Right renal pelvis (tissue), 4 donors: ENCODE measurements around the gene ARFIP1. TPM values are rescaled to one million over a fixed set of nuclear protein-coding genes. Genes with fewer than 3 reads are reported as not detected.

Experiments used
- DNase-seq, 4 donors: peaks; one replicate each; pipeline ENCODE4 v3.0.0-alpha.2; 2013; ENCODE audit warnings: low read depth in 4 of 4, low spot score in 3 of 4, missing footprints in 1 of 4
- polyA plus RNA-seq, 4 donors: library from polyadenylated mRNA; unstranded; fragments of 120-200 nt; gene quantifications; one replicate each; pipeline ENCODE4 v1.2.1, GENCODE V29; 2013; ENCODE audit not compliant: insufficient read length in 4 of 4

The ARFIP1 gene
- polyA plus RNA-seq, 4 donors, result 45.5 to 54.6 (median 49.5) TPM

DNA sequence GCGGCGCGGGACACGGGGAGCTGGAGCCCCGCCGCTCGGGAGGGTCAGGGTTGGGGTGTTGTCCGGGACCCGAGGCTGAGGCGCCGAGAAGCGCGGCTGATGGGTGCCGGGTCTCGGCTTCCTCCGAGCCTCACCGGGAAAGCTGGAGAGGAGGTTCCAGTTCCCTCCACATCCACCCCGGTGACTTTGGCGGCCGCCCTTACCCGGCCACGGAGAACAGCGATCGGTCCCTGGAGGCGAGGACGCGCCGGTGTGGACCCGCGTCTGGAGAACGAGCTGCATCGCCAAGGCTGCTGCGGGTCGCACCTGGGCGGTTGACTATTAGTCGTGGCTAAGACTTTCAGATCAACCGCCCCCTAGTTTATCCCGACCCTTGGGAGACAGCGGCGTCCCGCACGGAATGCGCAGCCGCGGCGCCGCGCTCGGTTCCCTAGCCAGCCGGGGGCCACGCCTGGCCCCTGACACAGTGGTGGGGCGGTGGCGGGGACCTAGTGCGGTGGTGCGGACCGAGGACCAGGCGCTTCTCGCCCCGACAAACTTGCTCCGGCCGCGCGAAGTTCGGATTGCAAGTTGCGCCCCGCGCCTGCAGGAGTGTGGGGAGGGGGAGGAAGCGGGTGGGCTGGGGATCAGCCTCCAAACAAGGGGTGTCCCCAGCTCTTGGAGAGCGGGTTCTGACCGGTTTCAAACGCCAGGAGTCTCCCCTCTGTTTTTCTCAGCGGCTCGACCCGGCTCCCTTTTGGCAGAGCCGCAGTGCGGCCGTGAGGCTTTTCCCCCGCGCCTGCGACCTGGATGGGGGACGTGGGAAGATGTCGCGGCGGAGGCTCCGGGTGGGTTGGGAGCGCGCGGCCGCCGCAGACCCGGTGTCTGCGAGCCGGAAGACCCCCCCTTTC, 156.9 kb downstream of the ARFIP1 start:
- DNase-seq, result no peak

DNA sequence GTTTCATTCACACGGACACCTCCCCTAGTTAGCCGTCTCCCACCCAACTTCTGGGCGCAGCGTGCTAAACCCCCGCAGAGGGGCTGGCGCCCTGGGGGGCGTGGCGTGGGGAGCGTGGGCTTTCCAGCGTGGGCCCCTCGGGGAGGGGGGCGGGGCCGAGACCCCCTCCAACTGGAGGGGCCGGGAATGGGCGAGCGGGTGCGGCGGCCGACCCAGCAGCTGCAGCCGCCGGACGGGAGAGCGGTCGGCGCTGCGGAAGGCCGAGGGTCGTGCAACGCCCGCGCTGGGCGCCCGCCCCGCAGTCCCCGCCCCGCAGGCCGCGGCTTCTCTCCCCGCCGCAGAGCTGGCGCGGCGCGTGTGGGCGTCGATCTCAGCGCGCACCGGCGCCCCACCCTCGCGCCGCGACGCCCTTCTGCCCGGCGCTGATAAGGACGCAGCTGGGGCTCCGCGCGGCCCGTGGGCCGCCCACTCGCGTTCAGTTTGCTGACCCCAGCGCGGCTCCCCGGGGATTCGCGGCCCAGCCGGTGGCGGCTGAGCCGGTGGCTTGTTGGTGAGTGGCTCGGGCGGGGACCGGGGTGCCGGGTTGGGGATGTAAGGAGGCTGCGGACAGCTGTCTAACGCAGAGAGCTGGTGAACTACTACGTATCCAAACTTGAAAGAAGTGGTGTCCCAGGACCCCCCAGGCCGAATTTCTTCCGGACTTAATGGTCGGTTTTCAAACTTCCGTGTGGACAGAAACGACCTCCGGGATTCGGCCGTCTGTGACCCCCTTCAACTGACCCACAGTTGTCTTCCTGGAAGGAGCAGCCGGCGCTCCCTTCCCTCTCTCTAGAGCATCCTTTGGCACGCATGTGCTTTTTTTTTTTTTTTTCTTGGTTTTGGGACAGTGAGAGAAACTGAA, 157.8 kb downstream of the ARFIP1 start:
- no peak for DNase-seq

DNA sequence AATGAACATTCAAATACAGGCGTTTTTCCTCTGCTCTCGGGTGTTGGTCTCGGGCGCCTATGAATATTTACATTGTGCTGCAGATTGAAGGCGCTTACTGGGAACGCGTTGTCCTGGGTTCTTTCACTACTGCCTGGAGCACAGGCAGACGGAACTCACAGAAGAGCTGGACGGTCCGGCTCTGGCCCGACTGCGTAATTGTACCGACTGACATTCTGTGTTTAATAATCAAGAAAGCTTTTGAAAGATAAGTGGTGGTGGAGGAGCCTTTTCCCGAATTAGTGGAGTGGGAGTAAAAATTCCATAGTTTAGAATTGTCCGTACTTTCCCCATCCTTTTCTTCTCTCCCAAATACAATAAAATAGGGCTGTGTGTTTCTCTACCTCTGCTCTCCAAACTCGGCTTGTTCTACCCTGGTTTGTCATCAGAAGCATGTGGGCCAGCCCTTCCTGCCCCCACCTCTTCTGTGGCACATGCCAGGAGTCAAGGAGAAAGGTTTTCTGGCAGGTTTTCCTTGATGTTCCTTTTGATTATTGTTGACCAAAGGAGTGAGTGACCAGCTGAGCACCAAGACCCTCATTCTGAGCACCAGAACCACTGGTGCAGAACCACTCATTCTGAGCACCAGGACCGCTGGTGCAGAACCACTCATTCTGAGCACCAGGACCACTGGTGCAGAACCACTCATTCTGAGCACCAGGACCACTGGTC, 158.6 kb downstream of the ARFIP1 start:
- no peak for DNase-seq

DNA sequence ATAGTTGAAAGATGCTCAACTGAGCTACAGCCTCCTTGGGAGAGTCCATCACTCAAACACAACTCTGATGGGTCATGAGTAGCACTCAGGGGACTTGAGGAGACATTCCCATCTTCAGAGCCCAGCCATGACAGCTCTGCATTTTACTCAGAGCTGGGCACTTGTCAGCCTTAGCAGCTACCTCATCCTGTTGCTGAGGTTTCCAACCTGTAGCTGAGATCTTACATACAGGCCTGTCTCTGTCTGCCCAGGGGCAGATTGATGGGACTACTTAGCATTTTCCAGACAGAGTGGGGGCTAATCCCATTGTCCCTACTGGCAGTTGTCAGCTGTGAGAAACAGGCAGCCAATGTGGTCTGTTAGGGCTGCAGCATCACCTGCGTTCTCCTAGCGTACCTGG, 159.9 kb downstream of the ARFIP1 start:
- no peak for DNase-seq

DNA sequence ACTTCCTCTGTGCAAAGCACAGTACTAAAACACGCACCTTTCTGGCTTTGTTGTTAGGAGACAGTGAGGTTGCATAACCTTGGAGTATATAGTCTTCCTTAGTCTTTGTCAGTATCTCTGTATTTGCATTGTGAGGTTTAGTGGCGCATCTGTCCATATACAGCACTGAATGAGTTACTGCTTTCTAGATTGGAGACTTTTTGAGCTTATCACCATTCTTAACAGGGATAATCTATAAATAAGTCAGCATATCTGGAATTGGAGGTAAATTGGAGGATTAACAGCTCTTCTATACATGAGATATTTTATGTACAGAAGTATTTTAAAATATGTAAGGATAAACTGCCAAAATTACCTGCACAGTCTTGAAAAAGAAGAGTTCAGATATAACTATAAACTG, 160.7 kb downstream of the ARFIP1 start:
- DNase-seq, result no peak

DNA sequence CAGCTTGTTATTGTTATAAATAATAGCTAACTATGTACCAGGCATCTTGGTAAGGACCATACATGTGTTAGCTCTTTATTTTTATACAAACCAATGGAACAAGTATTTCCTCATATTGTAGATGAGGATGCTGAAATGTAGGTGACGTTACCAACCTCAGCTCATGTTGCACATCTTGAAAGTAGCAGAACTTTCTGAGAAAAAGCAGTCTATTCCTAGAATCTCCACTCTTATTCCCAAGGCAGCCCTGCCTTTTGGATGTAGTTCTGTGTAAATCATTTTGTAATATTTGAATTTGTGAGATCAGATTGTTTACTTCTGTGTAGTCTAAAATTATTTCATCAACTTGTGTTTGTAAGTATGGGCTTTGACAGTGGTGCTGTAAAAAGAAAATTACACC, 161.7 kb downstream of the ARFIP1 start:
- DNase-seq, result no peak

DNA sequence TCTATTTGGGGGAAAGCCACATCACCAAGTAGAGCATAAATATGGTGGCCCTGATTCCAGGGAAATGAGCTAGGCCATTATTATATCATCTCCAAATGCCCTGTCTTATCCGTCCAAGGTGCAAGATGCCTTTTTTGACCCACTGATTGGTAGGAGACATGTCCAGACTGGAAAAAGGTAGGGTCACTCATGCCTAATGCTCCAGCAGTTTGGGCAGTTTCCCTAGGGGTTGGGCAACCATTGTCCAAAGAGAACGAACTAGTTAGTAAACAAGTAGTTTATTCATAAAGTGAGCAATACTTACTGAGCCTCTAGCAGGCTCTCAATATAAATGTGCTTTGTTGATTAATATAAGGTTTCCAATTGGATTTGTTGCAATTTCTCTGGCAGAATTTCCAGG, 162.6 kb downstream of the ARFIP1 start:
- DNase-seq, result no peak

DNA sequence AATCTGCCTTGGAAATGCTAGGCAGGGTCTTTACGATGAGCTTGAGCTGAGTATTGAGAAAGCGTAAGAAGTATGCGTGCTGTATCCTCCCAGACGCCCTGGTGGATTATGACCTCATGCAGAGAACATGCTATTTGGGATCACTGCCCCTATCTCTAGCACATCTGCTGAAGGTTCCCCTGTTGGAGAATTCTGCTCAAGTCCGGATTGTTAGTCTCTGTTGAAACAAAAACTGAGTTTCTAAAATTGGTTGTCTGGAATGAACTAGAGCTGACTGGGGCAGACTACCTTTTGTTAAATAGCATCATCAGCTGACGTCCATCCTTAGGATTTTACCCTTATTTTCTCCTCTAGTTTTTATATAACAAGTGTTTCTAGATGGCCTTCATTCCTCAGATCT, 163.9 kb downstream of the ARFIP1 start:
- no peak for DNase-seq

DNA sequence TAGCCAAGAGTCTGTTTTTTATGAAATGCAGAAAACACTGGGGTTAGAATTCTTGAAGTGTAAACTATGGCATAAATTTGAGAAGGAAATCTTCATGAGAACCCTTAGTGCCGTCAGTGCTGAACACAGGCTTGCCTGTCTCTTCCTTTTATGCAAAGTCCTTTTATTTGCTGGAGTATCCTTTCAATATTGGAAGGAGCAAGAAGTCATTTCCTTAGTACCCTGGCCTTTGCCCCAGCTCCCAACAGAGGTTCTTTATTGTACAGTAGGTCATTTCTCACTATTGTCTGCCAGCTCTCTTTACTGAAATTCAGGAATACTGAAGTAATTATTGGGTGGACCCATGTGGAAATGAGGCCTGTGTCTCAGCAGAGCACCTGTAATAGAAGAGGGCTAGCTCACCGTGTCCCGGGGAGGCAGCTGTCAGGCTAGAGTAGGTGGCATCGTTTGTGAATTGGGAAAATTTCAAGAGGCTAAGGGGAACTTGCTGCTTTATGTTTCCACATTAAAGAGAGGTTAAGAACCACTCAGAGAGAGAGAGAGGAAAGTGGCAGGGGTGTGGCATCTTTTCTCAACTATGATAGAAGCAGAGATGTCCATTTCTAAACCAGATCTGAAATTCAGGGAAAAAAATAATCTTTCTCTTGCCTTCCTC, 165.0 kb downstream of the ARFIP1 start:
- no peak for DNase-seq

DNA sequence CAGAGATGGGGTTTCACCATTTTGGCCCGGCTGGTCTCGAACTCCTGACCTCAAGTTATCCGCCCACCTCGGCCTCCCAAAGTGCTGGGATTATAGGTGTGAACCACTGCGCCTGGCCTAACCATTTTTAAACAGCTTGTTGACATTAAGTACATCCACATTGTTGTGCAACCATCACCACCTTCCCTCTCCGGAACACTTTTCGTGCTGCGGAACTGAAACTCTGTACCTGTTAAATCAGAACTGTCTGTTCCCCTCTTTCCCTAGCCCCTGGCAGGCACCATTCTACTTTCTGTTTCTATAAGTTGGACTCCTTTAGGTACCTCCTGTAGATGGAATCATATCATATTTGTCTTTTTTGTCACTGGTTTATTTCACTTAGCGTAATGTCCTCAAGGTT, 165.9 kb downstream of the ARFIP1 start:
- DNase-seq, result no peak

DNA sequence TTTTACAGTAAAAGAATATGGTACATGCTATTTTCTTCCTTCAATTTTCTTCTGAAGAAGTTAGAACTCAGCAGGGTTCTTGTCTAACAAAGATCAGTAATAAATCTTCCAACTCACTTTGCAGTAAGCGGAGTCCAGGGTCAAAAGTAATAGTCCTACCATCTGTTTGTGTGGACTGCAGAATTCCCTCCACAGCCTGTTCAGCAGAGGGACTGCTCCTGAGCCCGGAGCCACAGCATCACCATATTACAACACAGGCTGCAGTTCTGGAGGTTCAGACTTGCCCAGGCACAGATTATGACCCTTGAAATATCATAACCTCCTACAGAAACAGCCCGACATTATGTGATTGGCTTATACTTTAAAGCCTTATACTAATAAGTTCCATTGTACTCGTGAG, 166.7 kb downstream of the ARFIP1 start:
- DNase-seq, result no peak

DNA sequence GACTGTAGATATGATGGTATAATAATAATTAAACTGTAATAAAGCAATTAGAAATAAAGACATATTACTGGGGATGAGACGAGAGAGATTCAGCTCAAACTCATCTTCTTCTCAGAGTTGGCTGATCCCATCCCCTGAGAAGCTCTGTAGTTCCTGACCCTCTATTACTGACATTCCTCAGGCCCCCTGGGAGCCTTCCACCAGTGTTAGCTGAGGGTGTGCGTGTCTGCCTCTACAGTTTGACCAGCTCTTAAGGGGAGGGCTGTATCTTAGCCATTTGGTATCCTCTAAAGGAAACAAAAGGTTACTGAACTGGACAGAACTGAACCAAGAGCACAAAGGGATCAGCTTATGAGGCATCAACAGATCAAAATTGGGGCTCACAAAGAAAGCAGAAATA, 167.6 kb downstream of the ARFIP1 start:
- no peak for DNase-seq

DNA sequence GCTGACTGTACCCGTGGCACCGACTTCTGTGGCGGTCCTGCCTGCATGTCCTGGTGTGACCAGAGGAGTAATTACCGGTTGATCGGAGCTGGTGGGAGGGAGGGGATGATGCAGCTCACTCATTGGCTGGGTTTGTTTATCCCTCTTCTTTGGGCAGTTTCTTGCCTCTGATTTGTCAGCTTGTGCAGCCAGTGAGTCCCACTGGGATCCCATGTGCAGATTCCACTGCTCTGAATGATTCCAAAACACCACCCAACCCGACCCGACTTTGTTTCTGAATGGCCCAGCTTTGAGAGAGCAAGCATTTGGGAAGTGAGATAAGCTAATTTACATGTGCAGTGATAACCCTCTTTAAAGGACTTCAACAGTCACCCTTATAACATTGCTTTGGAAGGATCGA, 170.2 kb downstream of the ARFIP1 start:
- DNase-seq, result no peak

DNA sequence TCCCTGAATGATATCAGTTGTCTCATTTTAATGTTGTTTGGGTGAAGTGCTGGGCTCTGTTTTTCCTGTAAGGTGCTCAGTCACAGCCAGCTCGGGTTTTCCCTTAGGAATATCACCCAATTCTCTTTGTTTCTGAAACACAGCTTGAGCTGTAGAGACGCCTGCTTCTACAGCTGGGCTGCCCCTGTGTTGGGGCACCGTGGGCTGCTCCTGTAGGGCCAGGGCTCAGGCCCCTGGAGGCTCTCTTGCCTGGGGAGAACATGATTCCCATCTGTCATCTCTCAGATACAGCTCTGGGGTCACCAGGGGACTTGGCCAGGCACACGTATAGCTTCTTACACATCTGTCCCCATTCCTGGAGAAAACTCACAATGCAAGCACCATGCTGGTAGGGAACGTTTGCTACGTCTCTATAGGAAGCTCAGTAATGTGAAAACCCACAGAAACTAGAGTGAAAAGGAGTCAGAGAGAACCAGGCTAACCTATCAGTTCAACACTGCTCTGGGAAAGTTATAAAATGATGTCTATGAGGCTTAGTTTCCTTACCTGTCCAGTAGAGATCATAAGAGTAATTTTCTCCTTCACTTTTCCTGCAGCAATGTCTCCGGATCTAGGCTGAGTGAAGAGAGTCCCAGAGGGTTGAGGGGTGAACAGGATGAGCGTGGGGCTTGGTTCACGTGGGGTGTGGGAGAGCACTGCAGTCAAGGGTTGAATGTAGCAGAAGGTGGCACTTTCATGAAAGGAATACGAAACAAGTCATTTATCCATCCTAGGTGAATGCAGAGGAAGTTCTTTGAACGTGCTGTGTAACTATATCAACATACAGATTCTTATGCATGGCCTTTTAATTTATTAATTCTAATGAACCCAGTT, 170.9 kb downstream of the ARFIP1 start:
- no peak for DNase-seq

DNA sequence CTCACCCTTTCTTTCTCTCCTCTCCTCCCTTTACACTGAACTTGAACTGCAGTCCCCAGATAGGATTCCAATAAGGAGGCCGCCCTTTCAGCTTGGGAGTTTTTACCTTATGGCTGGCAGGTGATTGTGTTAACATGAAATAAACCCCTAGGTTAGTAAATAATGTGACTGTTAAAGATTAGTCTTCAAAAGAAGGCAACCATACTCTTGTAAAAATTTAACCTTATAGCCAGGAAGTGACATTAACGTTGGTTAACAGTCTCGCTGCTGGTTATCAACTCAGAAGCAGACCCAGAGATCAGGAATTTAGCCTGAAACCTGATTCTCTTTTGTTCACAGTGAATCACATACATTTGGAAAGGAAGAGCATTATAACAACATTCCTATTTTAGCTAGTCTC, 171.6 kb downstream of the ARFIP1 start:
- no peak for DNase-seq

DNA sequence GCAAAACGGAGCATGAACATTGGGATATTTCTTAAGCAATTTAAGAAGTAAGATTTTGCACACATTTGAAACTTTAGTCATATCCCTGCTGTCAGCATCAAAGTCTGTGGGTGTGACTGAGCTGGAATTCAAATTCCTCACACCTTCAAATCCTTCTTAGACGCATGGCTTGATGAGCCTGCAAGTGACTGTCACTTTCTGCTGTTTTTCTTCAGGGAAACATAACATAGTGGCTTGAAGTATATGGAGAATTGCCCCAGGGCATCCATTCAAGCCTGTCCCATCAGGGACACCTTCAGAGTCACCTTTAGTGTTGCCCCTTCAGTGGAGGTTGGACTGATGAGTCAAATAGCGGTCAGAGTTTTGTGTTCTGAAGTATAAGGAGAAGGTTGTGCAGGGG, 173.8 kb downstream of the ARFIP1 start:
- no peak for DNase-seq

DNA sequence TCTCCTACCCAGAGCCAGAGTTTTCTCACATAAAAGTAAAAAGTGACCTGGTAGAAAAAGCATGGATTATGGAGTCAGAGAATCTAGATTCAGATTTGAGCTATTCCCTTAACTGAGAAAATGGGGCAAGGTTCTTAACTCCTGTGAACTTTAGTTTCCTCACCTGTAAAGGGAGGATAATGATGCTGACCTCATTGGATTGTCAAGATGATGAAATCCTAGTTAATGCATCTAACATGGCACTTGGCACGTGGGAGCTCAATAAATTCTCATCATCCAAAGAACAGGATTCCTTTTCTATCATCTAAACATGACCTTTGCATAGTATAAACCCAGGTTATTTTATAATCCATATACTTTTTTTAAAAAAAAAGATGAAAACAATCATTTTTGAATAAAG, 175.0 kb downstream of the ARFIP1 start:
- no peak for DNase-seq

DNA sequence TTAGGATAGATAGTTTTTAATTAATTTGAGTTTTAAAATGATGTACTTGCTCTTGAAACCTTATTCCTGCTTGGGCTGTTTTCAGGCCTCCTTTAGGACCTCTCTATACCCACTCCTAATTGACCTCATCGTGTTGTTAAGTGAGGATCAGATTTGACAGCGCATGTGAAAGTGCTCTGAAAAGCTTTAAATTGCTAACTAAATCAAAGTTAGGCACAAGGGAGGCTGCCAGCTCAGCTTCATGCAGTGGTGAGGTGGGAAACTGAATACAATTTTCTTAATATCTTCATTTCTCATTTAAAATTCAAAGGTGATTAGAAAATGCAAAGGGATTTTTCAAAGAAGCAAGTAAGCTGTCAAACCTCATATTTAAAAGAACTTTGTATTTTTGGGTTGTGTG, 176.4 kb downstream of the ARFIP1 start:
- DNase-seq, result no peak

DNA sequence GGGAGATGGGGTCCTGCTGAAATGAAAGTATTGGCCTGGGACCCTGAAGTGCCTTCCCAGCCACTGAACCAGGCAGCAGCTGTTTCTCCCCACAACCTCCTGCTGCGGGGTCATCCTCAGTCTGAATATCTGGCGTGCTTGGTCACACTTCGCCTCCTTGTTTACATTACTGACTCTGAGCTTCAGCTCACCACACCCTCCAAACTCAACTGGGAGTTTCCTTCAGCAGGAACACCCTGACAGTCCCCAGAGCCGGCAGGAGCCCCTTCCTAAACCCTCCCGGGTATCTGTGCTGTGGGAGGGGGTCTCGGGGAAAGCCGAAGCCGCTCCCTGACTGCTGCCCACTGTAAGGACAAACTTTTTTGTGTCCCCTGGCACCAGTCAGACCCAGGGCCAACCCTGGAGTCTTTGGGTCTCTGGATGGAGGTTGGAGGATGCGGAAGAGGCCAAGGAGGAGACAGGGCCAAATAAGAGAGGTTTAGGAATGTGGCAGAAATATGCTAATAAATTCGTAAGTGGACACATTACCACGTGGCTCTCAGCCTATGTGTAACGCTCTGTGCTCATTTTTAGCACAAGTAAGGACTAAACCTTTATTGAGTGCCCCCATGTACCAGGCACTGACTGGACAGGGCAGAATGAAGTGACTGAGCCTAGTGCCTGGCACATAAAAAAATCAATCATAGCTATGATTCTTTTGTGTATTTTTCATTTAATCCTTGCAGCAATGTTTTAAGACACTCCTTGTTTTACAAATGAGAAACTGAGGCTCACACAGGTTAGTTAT, 177.1 kb downstream of the ARFIP1 start:
- DNase-seq, result no peak
